Pulmonary artery endothelial cell (primary cell): Measurements from ENCODE around the gene PIK3R6. TPM values are rescaled to one million over a fixed set of nuclear protein-coding genes. Genes with fewer than 3 reads are reported as not detected.
"Not testable (repeated sequence)": the region's sequence is repeated elsewhere in the genome, so short reads cannot be mapped to it uniquely, and the experiment has no call there.

Experiments
- DNase-seq: peaks from one replicate; pipeline ENCODE4 v3.0.0-alpha.2; 2011; ENCODE audit warnings: low read depth, low spot score
- total RNA-seq: library from RNA; depleted of rRNA; stranded (reverse); fragments of >200 nt; gene quantifications from 2 replicates; pipeline ENCODE4 v1.2.3, GENCODE V29; 2014

The PIK3R6 gene
- total RNA-seq, 1 donor from 2014 or later = not detected

DNA sequence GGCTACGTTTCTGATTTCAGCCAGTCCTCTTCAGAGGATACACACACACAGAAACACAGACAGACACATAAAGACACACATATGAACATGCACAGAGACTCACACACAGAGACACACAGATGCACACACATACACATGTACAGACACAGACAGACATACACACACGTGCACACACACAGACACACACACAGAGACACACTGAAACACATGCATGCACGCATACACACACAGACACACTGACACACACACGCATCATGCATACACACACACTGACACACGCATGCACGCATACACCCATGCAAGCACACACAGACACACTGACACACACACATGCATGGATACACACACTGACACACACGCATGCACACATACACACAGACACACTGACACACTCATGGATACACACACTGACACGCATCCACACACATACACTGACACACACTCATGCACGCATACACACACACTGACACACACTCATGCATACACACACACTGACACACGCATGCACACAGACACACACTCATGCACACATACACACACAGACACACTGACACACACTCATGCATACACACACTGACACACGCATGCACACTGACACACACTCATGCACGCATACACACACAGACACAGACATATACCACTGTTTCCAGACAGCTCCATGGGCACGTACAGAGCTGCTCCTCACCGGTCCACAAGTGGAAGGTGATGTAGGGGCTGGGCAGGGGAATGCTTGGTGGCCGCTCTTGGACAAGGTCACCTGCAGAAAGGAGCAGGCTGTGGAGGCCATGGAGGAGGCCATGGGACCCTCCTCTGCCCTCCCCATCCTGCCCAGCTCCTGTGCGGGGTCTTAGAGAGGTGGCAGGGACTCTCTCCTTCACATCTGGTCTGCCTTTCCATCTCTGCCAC, 38.2 kb downstream of the PIK3R6 start:
- no peak for DNase-seq

DNA sequence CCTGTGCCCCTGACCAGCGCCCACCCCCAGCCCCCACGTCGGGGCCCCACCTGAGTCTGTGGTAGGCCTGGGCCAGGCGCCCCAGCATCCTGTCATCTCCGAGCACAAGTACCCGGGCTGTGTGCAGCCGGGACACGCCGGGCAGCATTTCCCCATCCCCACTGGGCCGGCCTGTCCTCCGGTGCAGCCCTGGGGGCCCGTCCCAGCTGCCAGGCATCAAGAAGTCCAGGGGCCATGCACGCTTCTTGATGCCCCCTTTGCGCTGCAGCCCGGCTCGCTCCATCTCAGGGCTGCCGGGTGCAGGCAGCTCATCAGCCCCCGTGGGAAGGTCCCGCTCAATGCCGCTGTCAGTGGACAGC, 39.0 kb downstream of the PIK3R6 start:
- DNase-seq = no peak

DNA sequence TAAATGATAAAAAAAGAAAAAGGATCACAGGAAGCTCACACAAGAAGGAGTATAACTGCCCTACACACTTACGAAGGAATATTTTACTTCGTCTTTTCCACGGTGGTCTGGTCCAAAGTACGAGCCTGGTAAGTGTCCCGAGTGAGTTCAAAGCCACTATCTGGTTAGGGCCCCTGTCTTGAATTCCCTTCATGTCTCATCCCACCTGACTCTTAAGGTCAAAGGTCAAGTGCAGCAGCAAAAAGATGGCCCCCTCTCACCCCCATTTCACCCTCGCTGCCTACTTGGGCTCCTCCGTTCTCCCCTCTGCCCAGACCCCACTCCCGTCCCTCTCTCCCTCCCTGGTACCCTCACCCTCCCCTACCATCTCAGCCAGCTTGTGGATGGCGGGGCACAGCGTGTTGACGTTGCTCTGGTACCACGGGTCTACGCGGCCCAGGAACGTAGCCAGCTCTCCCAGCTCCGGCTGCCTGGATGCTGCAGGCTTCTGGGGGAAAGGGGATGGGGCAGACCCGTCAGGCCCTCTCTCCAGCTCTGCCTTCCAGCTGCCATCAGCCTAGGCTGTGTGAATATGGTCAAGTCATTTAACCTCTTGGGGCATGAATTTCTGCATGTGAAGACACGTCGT, 40.6 kb downstream of the PIK3R6 start:
- DNase-seq = no peak

DNA sequence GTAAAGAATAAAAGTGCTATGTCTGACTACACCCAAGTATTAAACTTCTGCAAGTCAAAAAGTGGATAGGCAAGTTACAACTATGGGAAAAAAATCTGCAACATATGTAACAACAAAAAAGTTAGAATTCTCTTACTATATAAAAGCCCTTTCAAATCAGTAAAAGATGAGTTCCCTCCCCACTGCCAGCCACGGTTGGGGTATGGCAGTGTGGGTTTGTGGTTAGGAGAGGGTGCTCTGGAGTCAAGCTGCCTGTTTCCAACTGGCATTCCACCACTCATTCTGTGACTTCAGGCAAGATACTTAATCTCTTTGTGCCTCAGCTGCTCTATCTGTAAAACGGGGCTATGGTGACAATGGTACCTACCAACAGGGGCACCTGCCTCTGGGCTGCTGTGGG, 41.7 kb downstream of the PIK3R6 start:
- DNase-seq = no peak

DNA sequence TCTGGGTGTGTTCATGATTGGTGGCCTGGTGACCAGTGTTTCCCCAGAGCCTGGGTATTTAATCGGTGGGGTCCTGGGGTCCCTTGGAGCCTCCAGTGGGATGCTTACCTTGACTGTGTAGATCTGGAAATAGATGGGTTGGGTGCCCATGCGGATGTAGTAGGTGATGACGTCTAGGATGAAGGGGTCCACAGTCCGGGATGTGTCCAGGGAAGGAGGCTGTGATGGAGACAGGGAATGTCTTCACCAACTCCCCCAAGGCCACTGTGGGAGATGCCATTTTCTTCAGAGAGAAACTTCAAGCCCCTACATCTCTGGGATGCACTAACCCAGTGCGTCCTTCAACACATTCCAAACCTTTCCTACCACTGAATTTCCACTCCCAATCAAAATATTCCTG, 44.2 kb downstream of the PIK3R6 start:
- no peak for DNase-seq

DNA sequence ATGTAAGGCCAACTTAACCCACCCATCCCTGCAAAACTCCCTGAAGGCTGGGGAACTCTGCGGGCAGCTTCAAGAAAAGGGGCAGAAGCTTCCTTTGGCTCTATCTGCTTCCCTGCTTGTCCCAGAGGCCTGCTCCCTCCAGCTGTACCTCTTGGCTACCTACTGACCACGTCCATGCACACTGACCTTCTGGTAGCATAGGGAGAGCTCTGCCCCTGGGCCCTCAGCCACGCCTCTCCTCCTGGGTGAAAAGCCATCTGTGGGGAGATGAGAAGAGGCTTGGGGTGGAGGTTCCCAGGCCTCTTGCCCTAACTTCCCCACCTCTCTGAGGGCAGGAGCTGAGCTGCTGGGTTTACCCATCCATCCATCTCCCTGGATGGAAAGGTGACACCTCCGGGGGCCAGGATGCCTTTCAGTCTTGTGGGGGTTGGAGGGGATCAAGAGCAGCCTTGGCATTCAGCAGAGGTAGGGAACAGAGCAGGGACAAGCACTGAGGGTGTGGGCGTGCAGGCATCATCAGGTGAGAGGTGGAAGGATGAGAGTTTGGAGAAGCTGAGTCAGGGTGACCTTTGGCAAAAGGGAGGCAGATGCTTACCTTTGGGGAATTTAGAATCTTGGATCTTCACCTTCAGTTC, 45.0 kb downstream of the PIK3R6 start:
- no peak for DNase-seq

DNA sequence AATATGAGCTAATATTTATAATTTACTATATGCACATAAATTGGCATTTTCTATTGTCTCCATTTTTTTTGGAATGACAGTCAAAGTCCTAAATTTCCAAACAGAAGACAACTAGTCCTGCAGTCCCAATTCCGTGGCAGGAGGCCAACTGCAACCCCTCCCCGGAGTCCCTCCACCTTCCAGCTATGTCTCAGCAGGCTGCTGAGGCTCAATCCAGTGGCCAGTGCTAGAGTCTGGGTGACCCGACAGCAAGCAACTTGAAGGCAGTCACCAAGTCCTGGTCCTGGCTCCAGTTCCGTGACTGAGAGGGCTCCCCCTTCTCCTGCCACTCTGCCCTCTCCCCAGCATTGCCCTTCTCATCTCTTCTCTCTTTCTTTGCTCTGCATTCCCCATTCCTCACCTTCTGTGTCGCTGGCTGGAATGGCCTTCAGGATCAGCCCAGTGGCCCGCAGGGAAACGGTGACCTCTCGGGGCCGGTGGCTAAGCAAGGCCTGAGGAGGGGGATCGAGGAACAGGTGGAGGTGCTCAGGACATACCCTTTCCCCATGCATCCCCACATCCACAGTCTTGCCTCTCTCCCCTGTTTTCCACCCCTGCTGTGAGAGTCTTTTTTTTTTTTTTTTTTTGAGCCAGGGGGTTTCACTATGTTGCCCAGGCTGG, 45.9 kb downstream of the PIK3R6 start:
- DNase-seq = no peak

DNA sequence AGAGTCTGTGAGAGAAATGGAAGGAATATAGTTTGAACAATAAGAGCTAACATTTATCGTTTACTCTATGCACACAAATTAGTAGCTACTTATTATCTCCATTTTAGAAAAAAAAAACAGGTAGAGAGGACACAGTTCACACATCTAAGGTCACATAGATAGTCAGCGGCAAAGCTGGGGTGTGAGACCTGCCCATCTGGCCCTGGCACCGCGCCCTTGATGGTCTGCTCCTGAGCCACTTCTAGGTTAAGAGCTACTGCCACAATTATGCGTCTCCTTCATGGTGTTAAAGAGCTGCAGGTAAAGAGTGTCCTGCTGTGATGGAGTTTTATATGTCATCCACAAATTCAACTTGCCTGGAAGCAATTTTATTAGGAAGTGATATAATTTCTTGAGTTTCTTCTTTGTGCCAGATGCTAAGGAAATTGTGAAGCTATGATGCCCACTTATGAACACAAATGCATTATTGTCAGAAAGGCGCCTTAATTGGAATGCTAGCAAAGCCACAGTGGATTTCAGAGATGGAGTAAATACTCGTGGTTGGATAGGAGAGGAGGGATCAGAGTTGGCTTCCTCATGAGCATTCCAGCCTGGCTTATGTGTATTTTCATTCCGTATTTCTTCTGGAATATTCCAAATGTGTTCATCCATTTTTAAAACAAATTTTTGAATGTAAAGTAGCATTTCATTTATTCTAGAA, 47.0 kb downstream of the PIK3R6 start:
- no peak for DNase-seq

DNA sequence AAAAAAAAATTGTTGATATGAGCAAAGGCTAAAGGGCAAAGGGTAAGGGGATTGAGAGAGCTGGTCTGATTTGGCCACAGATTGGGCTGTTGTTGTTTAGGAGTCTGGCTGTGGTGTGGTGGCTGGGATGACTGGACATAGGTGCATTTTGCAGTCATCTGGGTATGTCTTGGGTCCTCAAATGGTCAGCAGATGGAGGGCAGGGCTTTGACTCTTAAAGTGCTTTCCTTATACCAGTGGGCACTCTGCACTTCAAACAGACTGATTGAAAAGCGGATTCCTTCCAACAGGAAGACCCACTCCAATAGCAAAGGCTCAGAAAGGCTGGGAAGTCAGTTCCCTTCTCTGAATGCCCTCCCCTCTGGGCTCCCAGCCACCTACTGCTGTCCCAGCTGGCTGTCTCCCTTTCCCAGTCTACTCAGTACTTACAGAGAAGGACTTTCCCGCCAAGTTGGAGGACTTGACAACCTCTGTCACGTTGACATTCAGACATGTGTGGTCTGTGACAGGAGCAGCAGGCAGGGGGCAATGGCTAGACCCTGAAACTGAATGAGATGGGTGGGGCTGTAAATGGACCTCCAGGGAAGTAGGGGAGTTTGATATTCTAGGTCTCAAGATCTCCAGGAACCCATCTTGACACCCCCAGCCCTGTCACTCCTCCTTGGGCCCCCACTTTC, 48.7 kb downstream of the PIK3R6 start:
- DNase-seq = no peak

DNA sequence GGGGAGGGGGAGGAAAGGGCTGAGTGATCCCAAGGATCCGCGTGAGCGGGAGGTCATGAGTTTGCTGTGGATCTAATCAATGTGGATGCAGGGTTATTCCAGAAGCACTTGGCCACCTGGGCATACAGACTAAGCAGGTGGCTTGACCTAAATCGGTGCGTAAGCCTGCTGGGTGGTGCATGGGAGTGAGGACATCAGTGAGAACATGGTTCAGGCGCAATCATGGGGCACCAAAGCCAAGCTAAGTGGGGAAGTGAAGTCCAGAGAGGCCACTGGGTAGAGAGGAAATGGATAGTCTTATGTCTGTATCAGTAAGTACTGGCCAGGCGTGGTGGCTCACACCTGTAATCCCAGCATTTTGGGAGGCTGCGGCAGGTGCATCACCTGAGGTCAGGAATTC, 49.4 kb downstream of the PIK3R6 start:
- no peak for DNase-seq

DNA sequence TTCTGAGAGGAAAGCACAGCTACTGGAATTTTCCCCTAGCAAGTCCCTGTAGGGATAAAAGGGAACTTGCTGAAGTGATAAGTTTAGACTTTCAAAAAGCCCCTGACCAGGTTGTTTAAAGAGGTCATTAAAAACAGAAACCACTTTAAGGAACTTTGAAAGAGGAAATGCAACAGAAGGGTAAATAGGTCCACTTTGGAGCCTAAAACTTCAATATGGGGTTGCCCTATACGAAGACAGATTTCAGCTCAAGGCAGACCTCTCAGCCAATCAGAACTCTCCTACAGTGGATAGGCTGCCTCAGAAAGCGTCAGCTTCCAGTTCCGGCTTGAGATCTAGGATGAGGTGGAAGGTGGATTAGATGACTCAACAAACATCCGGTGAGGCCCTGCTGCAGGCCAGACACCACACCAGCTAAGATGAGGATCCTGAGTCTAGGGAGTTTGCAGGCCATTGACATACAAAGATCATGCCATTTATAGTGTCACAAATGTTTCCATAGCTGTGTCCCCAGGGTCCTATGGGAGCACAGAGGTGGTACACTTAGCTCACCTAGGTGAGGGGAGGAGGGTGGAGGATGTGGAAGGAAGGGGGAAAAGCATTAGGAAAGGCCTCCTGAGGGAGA, 60.4 kb downstream of the PIK3R6 start:
- DNase-seq = no peak

DNA sequence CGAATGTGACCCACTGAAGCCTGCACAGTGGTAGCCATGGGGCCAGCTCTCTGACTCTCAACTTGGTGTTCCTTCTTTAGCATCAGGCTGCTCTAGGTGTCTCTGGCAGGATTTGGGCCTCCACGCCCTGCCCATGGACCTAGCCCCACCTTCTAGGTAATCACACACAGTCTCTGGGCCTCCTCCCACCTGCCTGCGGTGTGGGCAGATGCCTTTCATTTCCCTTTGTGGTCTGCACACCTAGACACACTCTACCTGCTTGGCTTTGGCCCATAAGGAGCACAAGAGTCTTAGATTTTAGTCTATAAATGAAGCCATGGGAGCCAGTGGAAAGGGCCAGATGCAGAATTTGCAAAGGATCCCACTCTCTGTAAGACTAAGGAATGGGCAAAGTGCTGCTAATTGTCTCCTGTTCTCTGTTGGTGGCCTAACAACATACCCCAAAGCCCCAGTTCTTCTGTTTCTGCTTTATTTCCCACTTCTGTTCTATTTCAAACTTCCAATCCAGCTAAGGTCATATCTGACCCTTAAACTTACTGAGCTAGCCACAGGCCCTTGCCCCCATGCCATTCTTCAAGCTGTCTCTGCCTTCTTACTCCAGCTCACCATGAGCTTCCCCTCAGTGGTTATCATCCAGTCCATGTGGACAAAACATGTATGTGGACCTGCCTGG, 61.1 kb downstream of the PIK3R6 start:
- DNase-seq = no peak

DNA sequence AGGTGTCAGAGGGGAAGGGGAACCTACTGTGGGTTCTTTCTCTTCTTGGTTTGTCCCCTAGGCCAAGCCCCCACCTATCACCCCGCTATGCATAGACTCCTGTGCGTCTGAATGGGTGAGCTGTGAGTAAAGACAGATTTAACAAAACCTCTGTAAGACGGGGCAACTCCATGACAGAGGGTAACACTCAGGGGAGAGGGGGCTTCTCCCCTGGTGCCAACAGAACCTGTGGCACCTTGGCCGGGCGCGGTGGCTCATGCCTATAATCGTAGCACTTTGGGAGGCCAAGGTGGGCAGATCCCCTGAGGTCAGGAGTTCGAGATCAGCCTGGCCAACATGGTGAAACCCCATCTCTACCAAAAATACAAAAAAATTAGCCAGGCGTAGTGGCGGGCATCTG, 62.1 kb downstream of the PIK3R6 start:
- DNase-seq = not testable (repeated sequence)

DNA sequence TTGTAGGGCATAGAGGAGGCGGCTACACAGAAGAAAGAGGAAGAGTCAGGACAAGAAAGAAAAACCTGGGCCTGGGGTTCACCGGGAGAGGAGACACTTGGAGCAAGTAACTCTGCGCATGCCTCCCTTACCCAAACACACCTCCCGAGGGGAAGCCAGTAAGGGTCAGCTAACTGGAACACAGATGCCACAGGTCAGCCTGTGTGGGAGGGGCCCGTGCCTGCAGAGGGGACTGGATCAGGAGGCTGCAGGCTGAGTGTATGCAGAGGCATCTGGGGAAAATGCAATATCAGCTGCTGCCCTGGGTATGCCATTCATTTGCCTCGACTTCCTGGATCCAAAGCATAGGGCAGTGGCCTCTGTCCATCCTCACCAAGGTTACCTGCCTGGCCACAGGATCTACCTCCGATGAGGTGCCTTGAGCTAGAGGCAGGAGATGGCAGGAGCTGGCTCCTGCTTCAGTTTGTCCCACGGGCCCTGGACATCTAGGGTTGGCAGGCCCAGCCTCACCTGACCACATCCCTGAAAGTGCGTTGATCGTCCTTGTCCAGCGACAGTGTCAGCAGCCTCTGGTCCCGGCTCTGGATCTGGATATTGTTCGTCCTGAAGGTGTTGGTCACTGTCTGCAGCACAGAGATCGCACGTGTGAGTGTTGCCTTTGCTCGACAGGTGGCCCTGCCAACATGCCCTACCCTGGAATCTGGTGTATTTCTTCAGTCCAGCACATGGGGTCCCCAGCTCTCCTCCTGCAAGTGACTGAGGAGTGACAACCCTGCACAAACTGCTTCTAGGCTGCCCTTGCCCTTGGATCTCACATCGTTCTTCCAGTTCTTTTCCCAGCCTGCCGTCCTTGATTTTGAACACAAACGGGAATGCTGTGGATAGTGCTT, 63.7 kb downstream of the PIK3R6 start:
- DNase-seq = no peak

DNA sequence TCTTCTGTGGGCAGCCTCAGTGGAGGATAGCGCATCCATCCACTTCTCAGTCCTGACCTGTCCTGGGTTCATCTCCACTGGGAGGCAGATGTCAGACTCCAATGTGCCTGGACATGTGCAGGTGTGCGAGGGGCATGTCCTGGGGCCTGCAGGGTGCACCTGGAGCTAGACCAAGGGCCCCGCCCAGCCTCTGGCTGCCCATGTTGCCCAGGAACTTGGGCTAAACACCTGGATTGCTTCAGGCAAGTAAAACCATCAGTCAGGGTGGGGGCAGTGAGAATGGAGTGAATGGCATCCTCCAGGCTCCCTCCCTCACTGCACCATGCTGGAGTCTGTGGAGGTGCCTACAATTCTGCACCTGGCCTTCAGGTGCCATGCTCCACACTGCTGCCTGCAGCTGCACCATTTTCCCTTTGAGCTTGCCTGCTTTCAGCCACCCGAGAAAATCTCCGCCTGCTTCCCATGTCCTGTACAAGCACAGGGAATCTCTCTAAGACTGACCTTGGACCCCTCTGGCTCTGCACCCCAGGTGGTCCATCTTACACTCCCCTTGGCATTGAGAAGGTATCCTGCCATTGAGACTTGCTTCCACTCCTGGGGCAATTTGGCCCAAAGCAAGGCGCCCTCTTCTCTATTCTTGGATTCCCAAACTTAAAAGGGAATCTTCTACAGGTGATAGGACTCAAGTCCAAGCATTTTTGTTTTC, 66.2 kb downstream of the PIK3R6 start:
- no peak for DNase-seq

DNA sequence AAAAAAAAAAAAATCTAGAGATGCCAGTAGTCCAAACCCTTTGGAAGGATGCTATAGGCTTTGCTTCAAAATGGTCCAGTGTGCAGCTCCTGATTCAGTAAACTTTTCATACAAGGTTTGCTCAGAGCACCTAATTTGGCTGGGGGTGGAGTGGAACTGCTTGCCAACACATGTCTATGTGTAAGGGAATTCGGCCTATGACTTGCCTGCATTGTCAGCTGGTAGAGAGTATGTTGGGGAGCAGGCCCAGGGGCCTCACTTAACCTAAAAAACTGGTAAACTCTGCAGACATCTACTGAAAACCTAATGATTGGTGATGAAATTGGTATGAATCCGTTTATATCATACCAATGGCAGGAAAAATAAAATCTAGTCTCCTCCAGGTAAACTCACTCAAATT, 66.8 kb downstream of the PIK3R6 start:
- no peak for DNase-seq

DNA sequence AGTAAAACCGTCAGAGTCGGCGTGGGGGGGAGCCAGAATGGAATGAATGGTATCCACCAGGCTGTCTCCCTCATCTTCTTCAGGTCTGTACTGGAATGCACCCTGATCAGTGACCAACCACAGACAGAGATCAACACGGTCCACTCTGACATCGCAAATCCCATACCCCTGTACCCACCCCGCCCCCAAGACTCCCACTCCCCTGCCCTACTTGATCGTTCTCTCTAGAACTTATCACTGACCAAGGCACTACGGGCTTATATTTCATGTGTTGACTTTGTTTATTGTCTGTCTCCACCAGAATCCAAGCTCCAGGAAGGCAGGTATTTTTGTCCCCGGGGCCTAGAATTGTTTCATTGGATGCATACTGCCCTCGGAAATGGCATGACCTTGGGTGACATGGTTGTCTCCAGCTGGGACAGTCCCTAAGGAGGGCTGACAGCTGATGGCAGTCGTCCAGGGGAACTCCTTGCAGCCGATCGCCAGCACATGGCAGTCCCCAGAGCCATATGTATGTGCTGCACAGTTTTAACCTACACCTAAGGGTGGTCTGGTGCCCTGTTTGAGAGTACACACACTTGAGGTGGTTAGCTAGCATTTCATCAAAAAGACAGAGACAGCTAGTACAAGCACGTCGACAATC, 67.8 kb downstream of the PIK3R6 start:
- no peak for DNase-seq
